Measurements from ENCODE around the gene CEACAM1.

GRCh38 chr19:42471554-42472249 lies 56.6 kb downstream of the CEACAM1 start:
- TF ChIP-seq CTCF (conservative IDR thresholded peaks at IDR 0.05) (no peak), ZFX (IDR thresholded peaks at IDR 0.05) (no peak)

All from C4-2B (cell line).